Measurements from ENCODE around the gene PAGR1. TPM values are rescaled to one million over a fixed set of nuclear protein-coding genes. Genes with fewer than 3 reads are reported as not detected.

The PAGR1 gene
- total and polyA plus RNA-seq, 2 of the 13 experiments (the other 11 are each of a cell fraction or from before 2014, with no cell fraction given): 9.8 to 66.4 TPM

DNA sequence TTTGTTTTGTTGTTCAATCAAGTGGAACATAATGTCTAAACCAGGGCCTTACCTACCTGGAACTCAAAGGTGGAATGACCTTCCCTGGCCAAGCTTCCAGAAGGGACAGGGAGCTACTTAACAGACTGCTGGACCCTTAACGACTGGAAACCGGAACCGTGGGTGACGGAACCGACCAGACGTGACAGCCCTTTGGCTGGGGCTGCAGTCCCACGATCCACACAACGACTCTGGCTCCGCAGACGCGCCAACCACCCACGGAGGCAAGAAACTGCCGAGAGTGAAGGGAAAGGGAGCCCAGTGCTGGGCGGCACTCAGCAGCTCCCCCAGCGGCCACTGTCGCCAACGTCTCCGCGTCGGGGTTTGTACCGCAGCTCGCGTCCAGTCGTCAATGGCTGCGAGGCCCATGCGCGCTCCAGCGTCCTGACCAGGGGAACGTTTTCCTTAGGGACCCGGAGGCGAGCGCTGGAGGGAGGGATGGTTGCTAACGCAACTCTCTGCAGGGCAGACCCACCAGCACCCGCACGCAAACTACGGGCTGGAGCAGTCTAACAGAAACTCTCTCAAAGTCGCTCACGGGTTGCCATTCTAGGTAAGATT, 31.0 kb upstream of the PAGR1 start (continued):
- TF ChIP-seq, protein P1, sequence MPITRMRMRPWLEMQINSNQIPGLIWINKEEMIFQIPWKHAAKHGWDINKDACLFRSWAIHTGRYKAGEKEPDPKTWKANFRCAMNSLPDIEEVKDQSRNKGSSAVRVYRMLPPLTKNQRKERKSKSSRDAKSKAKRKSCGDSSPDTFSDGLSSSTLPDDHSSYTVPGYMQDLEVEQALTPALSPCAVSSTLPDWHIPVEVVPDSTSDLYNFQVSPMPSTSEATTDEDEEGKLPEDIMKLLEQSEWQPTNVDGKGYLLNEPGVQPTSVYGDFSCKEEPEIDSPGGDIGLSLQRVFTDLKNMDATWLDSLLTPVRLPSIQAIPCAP (CRISPR knock-in tag; IDR thresholded peaks at IDR 0.05; ENCODE audit: low read depth): no peak
- TF ChIP-seq SMARCC2 (IDR thresholded peaks at IDR 0.05) (no peak), TBL1XR1 (IDR thresholded peaks at IDR 0.05; ENCODE audit: borderline replicate concordance, low read length, partially characterized antibody) (peak; percentile 26), GABPB1 (CRISPR knock-in tag; IDR thresholded peaks at IDR 0.05) (peak; percentile 70), ZNF772 (CRISPR knock-in tag; IDR thresholded peaks at IDR 0.05) (peak; percentile 46; the same call in 1 of the 2 replicates), ZNF577 (CRISPR knock-in tag; IDR thresholded peaks at IDR 0.05; ENCODE audit: borderline replicate concordance, low read depth) (no peak), DMAP1 (CRISPR knock-in tag; IDR thresholded peaks at IDR 0.05) (peak; percentile 45; the same call in 1 of the 2 replicates), PHB2 (IDR thresholded peaks at IDR 0.05; ENCODE audit: partially characterized antibody) (no peak), CENPX (CRISPR knock-in tag; IDR thresholded peaks at IDR 0.05) (no peak), ZNF839 (CRISPR knock-in tag; IDR thresholded peaks at IDR 0.05; ENCODE audit: borderline replicate concordance) (no peak), NCOR1 (IDR thresholded peaks at IDR 0.05; ENCODE audit: borderline replicate concordance, low read length) (no peak)
- TF ChIP-seq, protein P2, sequence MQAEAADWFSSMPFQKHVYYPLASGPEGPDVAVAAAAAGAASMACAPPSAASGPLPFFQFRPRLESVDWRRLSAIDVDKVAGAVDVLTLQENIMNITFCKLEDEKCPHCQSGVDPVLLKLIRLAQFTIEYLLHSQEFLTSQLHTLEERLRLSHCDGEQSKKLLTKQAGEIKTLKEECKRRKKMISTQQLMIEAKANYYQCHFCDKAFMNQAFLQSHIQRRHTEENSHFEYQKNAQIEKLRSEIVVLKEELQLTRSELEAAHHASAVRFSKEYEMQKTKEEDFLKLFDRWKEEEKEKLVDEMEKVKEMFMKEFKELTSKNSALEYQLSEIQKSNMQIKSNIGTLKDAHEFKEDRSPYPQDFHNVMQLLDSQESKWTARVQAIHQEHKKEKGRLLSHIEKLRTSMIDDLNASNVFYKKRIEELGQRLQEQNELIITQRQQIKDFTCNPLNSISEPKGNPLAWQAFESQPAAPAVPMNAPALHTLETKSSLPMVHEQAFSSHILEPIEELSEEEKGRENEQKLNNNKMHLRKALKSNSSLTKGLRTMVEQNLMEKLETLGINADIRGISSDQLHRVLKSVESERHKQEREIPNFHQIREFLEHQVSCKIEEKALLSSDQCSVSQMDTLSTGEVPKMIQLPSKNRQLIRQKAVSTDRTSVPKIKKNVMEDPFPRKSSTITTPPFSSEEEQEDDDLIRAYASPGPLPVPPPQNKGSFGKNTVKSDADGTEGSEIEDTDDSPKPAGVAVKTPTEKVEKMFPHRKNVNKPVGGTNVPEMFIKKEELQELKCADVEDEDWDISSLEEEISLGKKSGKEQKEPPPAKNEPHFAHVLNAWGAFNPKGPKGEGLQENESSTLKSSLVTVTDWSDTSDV (CRISPR knock-in tag; IDR thresholded peaks at IDR 0.05): no peak
- TF ChIP-seq, protein P3, sequence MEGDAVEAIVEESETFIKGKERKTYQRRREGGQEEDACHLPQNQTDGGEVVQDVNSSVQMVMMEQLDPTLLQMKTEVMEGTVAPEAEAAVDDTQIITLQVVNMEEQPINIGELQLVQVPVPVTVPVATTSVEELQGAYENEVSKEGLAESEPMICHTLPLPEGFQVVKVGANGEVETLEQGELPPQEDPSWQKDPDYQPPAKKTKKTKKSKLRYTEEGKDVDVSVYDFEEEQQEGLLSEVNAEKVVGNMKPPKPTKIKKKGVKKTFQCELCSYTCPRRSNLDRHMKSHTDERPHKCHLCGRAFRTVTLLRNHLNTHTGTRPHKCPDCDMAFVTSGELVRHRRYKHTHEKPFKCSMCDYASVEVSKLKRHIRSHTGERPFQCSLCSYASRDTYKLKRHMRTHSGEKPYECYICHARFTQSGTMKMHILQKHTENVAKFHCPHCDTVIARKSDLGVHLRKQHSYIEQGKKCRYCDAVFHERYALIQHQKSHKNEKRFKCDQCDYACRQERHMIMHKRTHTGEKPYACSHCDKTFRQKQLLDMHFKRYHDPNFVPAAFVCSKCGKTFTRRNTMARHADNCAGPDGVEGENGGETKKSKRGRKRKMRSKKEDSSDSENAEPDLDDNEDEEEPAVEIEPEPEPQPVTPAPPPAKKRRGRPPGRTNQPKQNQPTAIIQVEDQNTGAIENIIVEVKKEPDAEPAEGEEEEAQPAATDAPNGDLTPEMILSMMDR (CRISPR knock-in tag; IDR thresholded peaks at IDR 0.05): peak; percentile 97
- TF ChIP-seq, protein P4, sequence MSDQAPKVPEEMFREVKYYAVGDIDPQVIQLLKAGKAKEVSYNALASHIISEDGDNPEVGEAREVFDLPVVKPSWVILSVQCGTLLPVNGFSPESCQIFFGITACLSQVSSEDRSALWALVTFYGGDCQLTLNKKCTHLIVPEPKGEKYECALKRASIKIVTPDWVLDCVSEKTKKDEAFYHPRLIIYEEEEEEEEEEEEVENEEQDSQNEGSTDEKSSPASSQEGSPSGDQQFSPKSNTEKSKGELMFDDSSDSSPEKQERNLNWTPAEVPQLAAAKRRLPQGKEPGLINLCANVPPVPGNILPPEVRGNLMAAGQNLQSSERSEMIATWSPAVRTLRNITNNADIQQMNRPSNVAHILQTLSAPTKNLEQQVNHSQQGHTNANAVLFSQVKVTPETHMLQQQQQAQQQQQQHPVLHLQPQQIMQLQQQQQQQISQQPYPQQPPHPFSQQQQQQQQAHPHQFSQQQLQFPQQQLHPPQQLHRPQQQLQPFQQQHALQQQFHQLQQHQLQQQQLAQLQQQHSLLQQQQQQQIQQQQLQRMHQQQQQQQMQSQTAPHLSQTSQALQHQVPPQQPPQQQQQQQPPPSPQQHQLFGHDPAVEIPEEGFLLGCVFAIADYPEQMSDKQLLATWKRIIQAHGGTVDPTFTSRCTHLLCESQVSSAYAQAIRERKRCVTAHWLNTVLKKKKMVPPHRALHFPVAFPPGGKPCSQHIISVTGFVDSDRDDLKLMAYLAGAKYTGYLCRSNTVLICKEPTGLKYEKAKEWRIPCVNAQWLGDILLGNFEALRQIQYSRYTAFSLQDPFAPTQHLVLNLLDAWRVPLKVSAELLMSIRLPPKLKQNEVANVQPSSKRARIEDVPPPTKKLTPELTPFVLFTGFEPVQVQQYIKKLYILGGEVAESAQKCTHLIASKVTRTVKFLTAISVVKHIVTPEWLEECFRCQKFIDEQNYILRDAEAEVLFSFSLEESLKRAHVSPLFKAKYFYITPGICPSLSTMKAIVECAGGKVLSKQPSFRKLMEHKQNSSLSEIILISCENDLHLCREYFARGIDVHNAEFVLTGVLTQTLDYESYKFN (CRISPR knock-in tag; conservative IDR thresholded peaks at IDR 0.05): no peak
- TF ChIP-seq, protein P5, sequence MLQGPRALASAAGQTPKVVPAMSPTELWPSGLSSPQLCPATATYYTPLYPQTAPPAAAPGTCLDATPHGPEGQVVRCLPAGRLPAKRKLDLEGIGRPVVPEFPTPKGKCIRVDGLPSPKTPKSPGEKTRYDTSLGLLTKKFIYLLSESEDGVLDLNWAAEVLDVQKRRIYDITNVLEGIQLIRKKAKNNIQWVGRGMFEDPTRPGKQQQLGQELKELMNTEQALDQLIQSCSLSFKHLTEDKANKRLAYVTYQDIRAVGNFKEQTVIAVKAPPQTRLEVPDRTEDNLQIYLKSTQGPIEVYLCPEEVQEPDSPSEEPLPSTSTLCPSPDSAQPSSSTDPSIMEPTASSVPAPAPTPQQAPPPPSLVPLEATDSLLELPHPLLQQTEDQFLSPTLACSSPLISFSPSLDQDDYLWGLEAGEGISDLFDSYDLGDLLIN (CRISPR knock-in tag; IDR thresholded peaks at IDR 0.05; ENCODE audit: borderline replicate concordance): no peak
- TF ChIP-seq, protein P6, sequence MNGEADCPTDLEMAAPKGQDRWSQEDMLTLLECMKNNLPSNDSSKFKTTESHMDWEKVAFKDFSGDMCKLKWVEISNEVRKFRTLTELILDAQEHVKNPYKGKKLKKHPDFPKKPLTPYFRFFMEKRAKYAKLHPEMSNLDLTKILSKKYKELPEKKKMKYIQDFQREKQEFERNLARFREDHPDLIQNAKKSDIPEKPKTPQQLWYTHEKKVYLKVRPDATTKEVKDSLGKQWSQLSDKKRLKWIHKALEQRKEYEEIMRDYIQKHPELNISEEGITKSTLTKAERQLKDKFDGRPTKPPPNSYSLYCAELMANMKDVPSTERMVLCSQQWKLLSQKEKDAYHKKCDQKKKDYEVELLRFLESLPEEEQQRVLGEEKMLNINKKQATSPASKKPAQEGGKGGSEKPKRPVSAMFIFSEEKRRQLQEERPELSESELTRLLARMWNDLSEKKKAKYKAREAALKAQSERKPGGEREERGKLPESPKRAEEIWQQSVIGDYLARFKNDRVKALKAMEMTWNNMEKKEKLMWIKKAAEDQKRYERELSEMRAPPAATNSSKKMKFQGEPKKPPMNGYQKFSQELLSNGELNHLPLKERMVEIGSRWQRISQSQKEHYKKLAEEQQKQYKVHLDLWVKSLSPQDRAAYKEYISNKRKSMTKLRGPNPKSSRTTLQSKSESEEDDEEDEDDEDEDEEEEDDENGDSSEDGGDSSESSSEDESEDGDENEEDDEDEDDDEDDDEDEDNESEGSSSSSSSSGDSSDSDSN (CRISPR knock-in tag; IDR thresholded peaks at IDR 0.05): peak; percentile 60; the same call in 1 of the 2 replicates

Data from HepG2 (cell line).